GM12865 (cell line): ENCODE results near the gene SLC5A6.
"Not testable (repeated sequence)": the region's sequence is repeated elsewhere in the genome, so short reads cannot be mapped to it uniquely, and the experiment has no call there.

ENCODE experiments used
- DNase-seq: peaks from one replicate; pipeline ENCODE4 v3.0.0; 2010; ENCODE audit warnings: low read depth
- H3K4me3 ChIP-seq: 2 replicates; pipeline ENCODE4 v1.5.1; 2011; ENCODE audit warnings: mild to moderate bottlenecking, low read depth, low read length, control low read depth
- TF ChIP-seq, protein P1 (sequence below): IDR thresholded peaks from 2 replicates; pipeline ENCODE4 v1.5.1; 2011; ENCODE audit warnings: low read length, control low read depth, low read depth, inconsistent platforms; ENCODE audit not compliant: insufficient read depth; ENCODE audit errors: missing control alignments

Gene SLC5A6

DNA sequence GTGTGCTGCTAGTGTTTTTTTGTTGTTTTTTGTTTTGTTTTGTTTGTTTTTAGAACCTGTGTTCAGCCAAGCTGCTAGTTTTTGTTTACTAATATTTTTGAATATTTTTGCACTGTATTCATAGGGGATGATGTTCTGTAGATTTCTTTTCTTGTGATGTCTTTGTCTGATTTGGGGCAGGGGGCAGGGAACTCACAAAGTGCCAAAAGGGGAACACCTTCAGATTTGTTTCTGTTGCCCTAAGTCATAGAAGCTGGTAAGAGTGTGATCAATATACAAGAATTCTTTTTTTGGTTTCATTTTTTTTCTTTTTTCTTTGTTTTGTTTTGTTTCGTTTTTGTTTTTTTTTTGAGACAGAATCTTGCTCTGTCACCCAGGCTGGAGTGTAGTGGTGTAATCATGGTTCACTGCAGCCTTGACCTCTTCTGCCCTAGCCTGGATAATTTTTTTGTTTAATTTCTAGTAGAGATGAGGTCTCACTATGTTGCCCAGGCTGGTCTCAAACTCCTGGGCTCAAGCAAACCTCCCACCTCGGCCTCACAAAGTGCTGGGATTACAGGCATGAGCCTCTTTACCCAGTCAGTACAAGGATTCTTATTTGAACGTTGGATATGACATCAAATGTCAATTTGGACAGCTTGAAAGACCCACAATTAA is 32.6 kb downstream of the SLC5A6 start:
- no peak overlapping the region for H3K4me3 ChIP-seq
- TF ChIP-seq, protein P1, sequence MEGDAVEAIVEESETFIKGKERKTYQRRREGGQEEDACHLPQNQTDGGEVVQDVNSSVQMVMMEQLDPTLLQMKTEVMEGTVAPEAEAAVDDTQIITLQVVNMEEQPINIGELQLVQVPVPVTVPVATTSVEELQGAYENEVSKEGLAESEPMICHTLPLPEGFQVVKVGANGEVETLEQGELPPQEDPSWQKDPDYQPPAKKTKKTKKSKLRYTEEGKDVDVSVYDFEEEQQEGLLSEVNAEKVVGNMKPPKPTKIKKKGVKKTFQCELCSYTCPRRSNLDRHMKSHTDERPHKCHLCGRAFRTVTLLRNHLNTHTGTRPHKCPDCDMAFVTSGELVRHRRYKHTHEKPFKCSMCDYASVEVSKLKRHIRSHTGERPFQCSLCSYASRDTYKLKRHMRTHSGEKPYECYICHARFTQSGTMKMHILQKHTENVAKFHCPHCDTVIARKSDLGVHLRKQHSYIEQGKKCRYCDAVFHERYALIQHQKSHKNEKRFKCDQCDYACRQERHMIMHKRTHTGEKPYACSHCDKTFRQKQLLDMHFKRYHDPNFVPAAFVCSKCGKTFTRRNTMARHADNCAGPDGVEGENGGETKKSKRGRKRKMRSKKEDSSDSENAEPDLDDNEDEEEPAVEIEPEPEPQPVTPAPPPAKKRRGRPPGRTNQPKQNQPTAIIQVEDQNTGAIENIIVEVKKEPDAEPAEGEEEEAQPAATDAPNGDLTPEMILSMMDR = no peak
- no peak for DNase-seq

- H3K4me3 ChIP-seq = no peak overlapping the region
- TF ChIP-seq, protein P1 = no peak
- no peak for DNase-seq
These were observed 33.6 kb downstream of the SLC5A6 start for GRCh38 chr2:27178469-27178868.

- H3K4me3 ChIP-seq = no peak overlapping the region
- DNase-seq = no peak
- TF ChIP-seq, protein P1 = no peak
These were observed 34.4 kb downstream of the SLC5A6 start for GRCh38 chr2:27177441-27178351.

- not testable (repeated sequence) for DNase-seq, H3K4me3 ChIP-seq
These were observed 36.3 kb downstream of the SLC5A6 start for GRCh38 chr2:27175781-27176180.

- DNase-seq = no peak
- TF ChIP-seq, protein P1 = no peak
- no peak overlapping the region for H3K4me3 ChIP-seq
These were observed 36.7 kb downstream of the SLC5A6 start for GRCh38 chr2:27175330-27175729.

GRCh38 chr2:27174638-27175037 is 37.4 kb downstream of the SLC5A6 start:
- peak; percentile 32 for DNase-seq
- H3K4me3 ChIP-seq = no peak overlapping the region
- TF ChIP-seq, protein P1 = no peak

DNA sequence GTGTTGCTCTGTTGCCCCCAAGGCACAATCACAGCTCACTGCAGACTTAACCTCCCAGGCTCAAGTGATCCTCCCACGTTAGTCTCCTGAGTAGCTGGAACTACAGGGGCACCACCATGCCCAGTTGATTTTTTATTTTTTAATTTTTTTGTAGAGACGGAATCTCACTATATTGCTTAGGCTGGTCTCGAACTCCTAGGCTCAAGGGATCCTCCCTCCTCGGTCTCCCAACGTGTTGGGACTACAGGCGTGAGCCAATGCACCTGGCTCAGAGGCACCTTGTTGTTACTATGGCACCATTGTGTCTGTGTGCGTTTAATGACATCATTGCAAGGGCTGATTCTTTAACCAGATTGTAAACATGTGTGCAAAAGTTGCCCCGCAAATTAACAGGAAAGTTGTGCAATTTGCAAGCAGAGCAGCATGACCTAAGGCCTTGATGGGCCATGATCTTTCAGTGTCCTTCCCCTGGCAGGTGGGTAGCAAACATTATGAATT is 40.7 kb downstream of the SLC5A6 start:
- DNase-seq = no peak
- H3K4me3 ChIP-seq = no peak overlapping the region
- TF ChIP-seq, protein P1 = no peak
